ENCODE data around the gene MC1R. TPM values are rescaled to one million over a fixed set of nuclear protein-coding genes. Genes with fewer than 3 reads are reported as not detected.
A peak's percentile ranks its signal among the peaks of the same experiment; 100 is the strongest.

MC1R gene
- polyA plus RNA-seq, 4 donors = 3.4 to 8.3 (median 4.7) TPM

DNA sequence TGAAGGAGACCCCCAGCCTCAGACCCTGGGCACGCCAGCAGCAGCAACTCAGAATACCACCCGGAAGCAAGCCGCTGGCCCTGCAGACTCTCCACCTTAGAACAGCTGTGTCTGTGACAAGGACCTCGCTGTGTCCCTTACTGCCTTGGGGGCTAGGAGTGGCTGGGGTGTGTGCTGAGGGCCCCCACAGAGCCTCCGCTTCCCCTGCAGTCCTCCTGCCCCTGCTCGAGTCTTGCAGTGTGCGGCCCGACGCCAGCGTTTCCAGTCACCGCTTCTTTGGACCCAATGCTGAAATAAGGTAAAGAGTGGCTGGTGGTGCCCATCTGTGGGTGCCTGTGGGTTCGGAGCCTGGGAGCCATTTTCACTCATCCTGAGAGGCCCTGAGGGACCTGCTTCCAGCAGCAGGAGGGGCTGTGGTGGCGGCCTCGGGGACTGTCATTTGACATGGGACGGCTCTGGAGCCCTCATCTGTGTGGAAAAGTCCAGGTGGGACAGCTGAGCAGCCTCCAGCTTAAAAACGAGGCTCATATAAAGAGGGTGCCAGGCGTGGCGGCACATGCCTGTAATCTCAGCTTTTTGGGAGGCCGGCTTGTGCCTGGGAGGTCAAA is 14.7 kb upstream of the MC1R start:
- no peak for FAIRE-seq

GRCh38 chr16:89904606-89905510 is 13.8 kb upstream of the MC1R start:
- Histone ChIP-seq H3K36me3 (ENCODE audit: control insufficient read depth in 3 of 3, insufficient read depth in 2 of 3, low read depth in 1 of 3, low read length in 3 of 3) (peaks cover 3 to 81% (median 34%) of the 10 kb centered on the region in 3 donors), H3K27ac (ENCODE audit: low read depth in 1 of 3, low read length in 2 of 3) (no peak overlapping the region), H3K27me3 (ENCODE audit: control insufficient read depth in 3 of 3, insufficient read depth in 3 of 3, low read length in 3 of 3) (no peaks in the 10 kb centered on the region), H3K9me3 (ENCODE audit: control insufficient read depth in 2 of 2, insufficient read depth in 1 of 2, low read depth in 1 of 2, low read length in 1 of 2) (peaks cover 0 to 6% of the 10 kb centered on the region in 2 donors), H3K4me1 (ENCODE audit: control insufficient read depth in 3 of 3, insufficient read depth in 2 of 3, low read depth in 1 of 3, low read length in 2 of 3) (no peaks in the 10 kb centered on the region), H3K4me3 (ENCODE audit: low read depth in 1 of 3, low read length in 3 of 3) (no peak overlapping the region)
- no peak for DNase-seq
- no peak for FAIRE-seq
- 88 to 90% (median 89%) methylated on average over 31 of the region's 31 CpGs for WGBS, 3 donors

More for the DNA sequence above, 14.7 kb upstream of the MC1R start:
- H3K36me3 ChIP-seq (ENCODE audit: control insufficient read depth in 3 of 3, insufficient read depth in 2 of 3, low read depth in 1 of 3, low read length in 3 of 3) = peaks cover 6 to 81% (median 37%) of the 10 kb centered on the region in 3 donors
- H3K27ac ChIP-seq (ENCODE audit: low read depth in 1 of 3, low read length in 2 of 3) = no peak overlapping the region
- no peak overlapping the region for H3K4me3 ChIP-seq (ENCODE audit: low read depth in 1 of 3, low read length in 3 of 3)
- H3K27me3 ChIP-seq (ENCODE audit: control insufficient read depth in 3 of 3, insufficient read depth in 3 of 3, low read length in 3 of 3) = no peaks in the 10 kb centered on the region
- no peak for DNase-seq
- WGBS, 3 donors = 89 to 93% (median 92%) methylated on average over 19 of the region's 19 CpGs
- H3K9me3 ChIP-seq (ENCODE audit: control insufficient read depth in 2 of 2, insufficient read depth in 1 of 2, low read depth in 1 of 2, low read length in 1 of 2) = peaks cover 0 to 6% of the 10 kb centered on the region in 2 donors
- no peaks in the 10 kb centered on the region for H3K4me1 ChIP-seq (ENCODE audit: control insufficient read depth in 3 of 3, insufficient read depth in 2 of 3, low read depth in 1 of 3, low read length in 2 of 3)

- H3K4me3 ChIP-seq (ENCODE audit: low read depth in 1 of 3, low read length in 3 of 3) = no peak overlapping the region
- DNase-seq = no peak
- 90 to 92% (median 91%) methylated on average over 23 of the region's 23 CpGs for WGBS, 3 donors
- FAIRE-seq = no peak
- H3K4me1 ChIP-seq (ENCODE audit: control insufficient read depth in 3 of 3, insufficient read depth in 2 of 3, low read depth in 1 of 3, low read length in 2 of 3) = no peaks in the 10 kb centered on the region
- H3K36me3 ChIP-seq (ENCODE audit: control insufficient read depth in 3 of 3, insufficient read depth in 2 of 3, low read depth in 1 of 3, low read length in 3 of 3) = peaks cover 2 to 81% (median 28%) of the 10 kb centered on the region in 3 donors
- peaks cover 0 to 6% of the 10 kb centered on the region in 2 donors for H3K9me3 ChIP-seq (ENCODE audit: control insufficient read depth in 2 of 2, insufficient read depth in 1 of 2, low read depth in 1 of 2, low read length in 1 of 2)
- no peak overlapping the region for H3K27ac ChIP-seq (ENCODE audit: low read depth in 1 of 3, low read length in 2 of 3)
- H3K27me3 ChIP-seq (ENCODE audit: control insufficient read depth in 3 of 3, insufficient read depth in 3 of 3, low read length in 3 of 3) = no peaks in the 10 kb centered on the region
Measured at GRCh38 chr16:89905511-89906139, 13.0 kb upstream of the MC1R start.

DNA sequence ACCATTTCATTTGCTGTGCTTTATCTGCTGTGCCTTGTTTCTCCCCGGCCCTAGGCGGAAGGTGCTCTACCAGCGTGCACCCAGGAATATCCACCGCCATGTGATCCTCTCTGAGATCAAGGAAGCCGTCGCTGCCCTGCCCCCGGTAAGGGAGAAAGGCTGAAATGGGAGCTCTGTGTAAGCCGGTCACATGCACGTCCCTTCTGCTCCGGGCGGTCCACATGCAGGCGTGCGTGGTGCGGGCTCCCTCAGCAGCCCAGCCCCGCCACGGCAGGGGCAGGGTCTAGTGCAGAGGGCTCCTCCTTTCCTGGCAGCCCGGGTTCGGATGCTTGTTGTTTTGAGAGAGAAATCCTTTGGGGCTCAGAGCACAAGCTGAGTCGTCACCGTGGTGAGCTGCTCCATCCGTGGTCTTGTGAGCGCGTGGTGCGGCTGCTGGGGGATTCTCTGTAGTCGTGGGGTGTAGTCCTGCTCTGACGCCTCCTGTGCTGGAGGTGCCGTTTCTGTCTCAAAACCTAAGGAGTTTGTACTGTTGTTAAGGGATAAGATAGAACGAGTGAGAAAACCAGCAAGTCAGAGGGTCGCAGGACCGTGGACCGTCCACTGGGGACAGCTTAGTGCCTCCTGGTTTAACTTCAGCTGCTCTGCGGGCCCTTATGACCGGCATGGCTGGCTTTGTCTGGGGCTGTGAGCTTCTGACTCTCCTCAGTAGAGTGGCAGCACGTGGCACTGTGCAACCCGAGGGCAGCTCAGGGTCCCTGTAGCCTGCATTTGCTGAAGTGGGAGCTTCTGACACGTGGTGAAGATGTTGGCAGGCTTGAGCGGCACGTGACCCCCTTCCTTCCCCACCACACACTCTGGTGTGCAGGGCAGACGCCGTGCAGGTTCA is 12.3 kb upstream of the MC1R start:
- FAIRE-seq = no peak
- Histone ChIP-seq H3K27me3 (ENCODE audit: control insufficient read depth in 3 of 3, insufficient read depth in 3 of 3, low read length in 3 of 3) (no peaks in the 10 kb centered on the region), H3K4me3 (ENCODE audit: low read depth in 1 of 3, low read length in 3 of 3) (no peak overlapping the region), H3K4me1 (ENCODE audit: control insufficient read depth in 3 of 3, insufficient read depth in 2 of 3, low read depth in 1 of 3, low read length in 2 of 3) (no peaks in the 10 kb centered on the region), H3K36me3 (ENCODE audit: control insufficient read depth in 3 of 3, insufficient read depth in 2 of 3, low read depth in 1 of 3, low read length in 3 of 3) (peaks cover 2 to 82% (median 26%) of the 10 kb centered on the region in 3 donors), H3K27ac (ENCODE audit: low read depth in 1 of 3, low read length in 2 of 3) (no peak overlapping the region), H3K9me3 (ENCODE audit: control insufficient read depth in 2 of 2, insufficient read depth in 1 of 2, low read depth in 1 of 2, low read length in 1 of 2) (peaks cover 0 to 6% of the 10 kb centered on the region in 2 donors)
- 96 to 97% (median 96%) methylated on average over 40 of the region's 40 CpGs for WGBS, 3 donors
- no peak for DNase-seq

DNA sequence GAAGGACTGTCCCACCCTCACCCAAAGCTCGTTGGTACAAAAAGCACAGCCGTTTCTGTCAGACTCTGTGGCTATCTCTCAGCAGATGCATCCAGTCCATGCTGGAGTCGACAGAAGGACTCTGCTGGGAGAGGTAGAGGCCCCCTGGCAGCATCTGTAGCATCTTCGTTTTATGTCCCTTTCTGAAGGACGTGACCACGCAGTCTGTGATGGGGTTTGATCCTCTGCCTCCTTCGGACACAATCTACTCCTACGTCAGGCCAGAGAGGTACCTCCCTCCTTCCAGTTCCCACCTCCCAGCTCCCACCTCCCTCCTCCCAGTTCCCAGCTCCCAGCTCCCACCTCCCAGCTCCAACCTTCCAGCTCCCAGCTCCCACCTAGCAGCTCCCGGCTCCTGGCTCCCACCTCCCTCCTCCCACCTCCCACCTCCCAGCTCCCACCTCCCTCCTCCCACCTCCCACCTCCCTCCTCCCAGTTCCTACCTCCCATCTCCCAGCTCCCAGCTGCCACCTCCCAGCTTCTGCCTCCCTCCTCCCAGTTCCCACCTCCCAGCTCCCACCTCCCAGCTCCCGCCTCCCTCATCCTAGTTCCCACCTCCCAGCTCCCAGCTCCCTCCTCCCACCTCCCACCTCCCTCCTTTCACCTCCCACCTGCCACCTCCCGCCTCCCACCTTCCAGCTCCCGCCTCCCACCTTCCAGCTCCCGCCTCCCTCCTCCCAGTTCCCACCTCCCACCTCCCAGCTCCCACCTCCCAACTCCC is 11.4 kb upstream of the MC1R start:
- Histone ChIP-seq H3K27me3 (ENCODE audit: control insufficient read depth in 3 of 3, insufficient read depth in 3 of 3, low read length in 3 of 3) (no peaks in the 10 kb centered on the region), H3K4me1 (ENCODE audit: control insufficient read depth in 3 of 3, insufficient read depth in 2 of 3, low read depth in 1 of 3, low read length in 2 of 3) (no peaks in the 10 kb centered on the region), H3K9me3 (ENCODE audit: control insufficient read depth in 2 of 2, insufficient read depth in 1 of 2, low read depth in 1 of 2, low read length in 1 of 2) (peaks cover 0 to 6% of the 10 kb centered on the region in 2 donors), H3K36me3 (ENCODE audit: control insufficient read depth in 3 of 3, insufficient read depth in 2 of 3, low read depth in 1 of 3, low read length in 3 of 3) (peaks cover 2 to 89% (median 26%) of the 10 kb centered on the region in 3 donors), H3K27ac (ENCODE audit: low read depth in 1 of 3, low read length in 2 of 3) (no peak overlapping the region), H3K4me3 (ENCODE audit: low read depth in 1 of 3, low read length in 3 of 3) (no peak overlapping the region)
- WGBS, 3 donors = 93 to 98% (median 96%) methylated on average over 12 to 13 of the region's 13 CpGs
- DNase-seq (no peak), FAIRE-seq (no peak)

GRCh38 chr16:89908236-89908635 is 10.4 kb upstream of the MC1R start:
- FAIRE-seq (no peak), DNase-seq (no peak)
- Histone ChIP-seq H3K27me3 (ENCODE audit: control insufficient read depth in 3 of 3, insufficient read depth in 3 of 3, low read length in 3 of 3) (no peaks in the 10 kb centered on the region), H3K4me3 (ENCODE audit: low read depth in 1 of 3, low read length in 3 of 3) (no peak overlapping the region), H3K27ac (ENCODE audit: low read depth in 1 of 3, low read length in 2 of 3) (no peak overlapping the region), H3K9me3 (ENCODE audit: control insufficient read depth in 2 of 2, insufficient read depth in 1 of 2, low read depth in 1 of 2, low read length in 1 of 2) (peaks cover 0 to 6% of the 10 kb centered on the region in 2 donors), H3K4me1 (ENCODE audit: control insufficient read depth in 3 of 3, insufficient read depth in 2 of 3, low read depth in 1 of 3, low read length in 2 of 3) (no peaks in the 10 kb centered on the region), H3K36me3 (ENCODE audit: control insufficient read depth in 3 of 3, insufficient read depth in 2 of 3, low read depth in 1 of 3, low read length in 3 of 3) (peaks cover 2 to 92% (median 26%) of the 10 kb centered on the region in 3 donors)
- 95 to 97% (median 96%) methylated on average over 4 of the region's 4 CpGs for WGBS, 3 donors

GRCh38 chr16:89909777-89910716 is 8.6 kb upstream of the MC1R start:
- H3K36me3 ChIP-seq (ENCODE audit: control insufficient read depth in 3 of 3, insufficient read depth in 2 of 3, low read depth in 1 of 3, low read length in 3 of 3) = peaks cover 2 to 81% (median 20%) of the 10 kb centered on the region in 3 donors
- FAIRE-seq = no peak
- 62 to 66% (median 64%) methylated on average over 46 to 47 of the region's 47 CpGs for WGBS, 3 donors

More at GRCh38 chr16:89909777-89910716, 8.6 kb upstream of the MC1R start:
- H3K4me1 ChIP-seq (ENCODE audit: control insufficient read depth in 3 of 3, insufficient read depth in 2 of 3, low read depth in 1 of 3, low read length in 2 of 3) = no peaks in the 10 kb centered on the region
- H3K27ac ChIP-seq (ENCODE audit: low read depth in 1 of 3, low read length in 2 of 3) = no peak overlapping the region
- peak; percentile 73 for DNase-seq
- H3K27me3 ChIP-seq (ENCODE audit: control insufficient read depth in 3 of 3, insufficient read depth in 3 of 3, low read length in 3 of 3) = no peaks in the 10 kb centered on the region
- H3K9me3 ChIP-seq (ENCODE audit: control insufficient read depth in 2 of 2, insufficient read depth in 1 of 2, low read depth in 1 of 2, low read length in 1 of 2) = peaks cover 0 to 6% of the 10 kb centered on the region in 2 donors
- no peak overlapping the region for H3K4me3 ChIP-seq (ENCODE audit: low read depth in 1 of 3, low read length in 3 of 3)

Measured in small intestine (tissue), 7 donors.